Astrocyte of the hippocampus (primary cell): ENCODE results near the gene PDZD4.

Experiments
- DNase-seq: peaks from one replicate; pipeline ENCODE4 v3.0.0; 2011; ENCODE audit warnings: low read depth, low spot score

Gene PDZD4

GRCh38 chrX:153868576-153869472 lies 38.5 kb upstream of the PDZD4 start:
- no peak for DNase-seq

- no peak for DNase-seq
Observed at GRCh38 chrX:153867671-153868070, 37.3 kb upstream of the PDZD4 start.

GRCh38 chrX:153867139-153867538 lies 36.8 kb upstream of the PDZD4 start:
- no peak for DNase-seq

GRCh38 chrX:153866302-153867019 lies 36.1 kb upstream of the PDZD4 start:
- no peak for DNase-seq

- no peak for DNase-seq
Observed at GRCh38 chrX:153865685-153866084, 35.3 kb upstream of the PDZD4 start.

GRCh38 chrX:153865321-153865580 lies 34.9 kb upstream of the PDZD4 start:
- DNase-seq, result no peak

- no peak for DNase-seq
Observed at GRCh38 chrX:153864561-153865320, 34.4 kb upstream of the PDZD4 start.

GRCh38 chrX:153864101-153864500 lies 33.8 kb upstream of the PDZD4 start:
- DNase-seq, result no peak

GRCh38 chrX:153863251-153863991 lies 33.1 kb upstream of the PDZD4 start:
- DNase-seq, result no peak

- DNase-seq, result no peak
Observed at GRCh38 chrX:153862369-153863250, 32.3 kb upstream of the PDZD4 start.

GRCh38 chrX:153861733-153862310 lies 31.5 kb upstream of the PDZD4 start:
- DNase-seq, result no peak

- no peak for DNase-seq
Observed at GRCh38 chrX:153861151-153861550, 30.8 kb upstream of the PDZD4 start.

- no peak for DNase-seq
Observed at GRCh38 chrX:153857348-153857903, 27.1 kb upstream of the PDZD4 start.

- no peak for DNase-seq
Observed at GRCh38 chrX:153854702-153855101, 24.4 kb upstream of the PDZD4 start.

GRCh38 chrX:153853902-153854267 lies 23.5 kb upstream of the PDZD4 start:
- no peak for DNase-seq

GRCh38 chrX:153853180-153853901 lies 23.0 kb upstream of the PDZD4 start:
- DNase-seq, result no peak

GRCh38 chrX:153851981-153852380 lies 21.6 kb upstream of the PDZD4 start:
- no peak for DNase-seq

- no peak for DNase-seq
Observed at GRCh38 chrX:153848325-153848724, 18.0 kb upstream of the PDZD4 start.

- DNase-seq, result no peak
Observed at GRCh38 chrX:153845842-153846241, 15.5 kb upstream of the PDZD4 start.
